HG03045 (cell line): Measurements from ENCODE around the gene ZNF622.

Experiments
- ATAC-seq: cut with Tn5 transposase; IDR thresholded peaks from one replicate; pipeline ENCODE4 v1.9.1; 2021; ENCODE audit warnings: mild to moderate bottlenecking, moderate library complexity; ENCODE audit not compliant: unreplicated experiment

The ZNF622 gene

GRCh38 chr5:16465544-16466432 lies at the start of gene ZNF622:
ZNF622 (minus strand) TSS chr5:16465800; CDS start chr5:16465665, 135 bp downstream.
- ATAC-seq: peak; percentile 84

GRCh38 chr5:16510098-16510497 lies 44.5 kb upstream of the ZNF622 start:
- no peak for ATAC-seq

GRCh38 chr5:16508730-16509531 lies 43.3 kb upstream of the ZNF622 start:
- no peak for ATAC-seq

- ATAC-seq: no peak
These were observed 42.1 kb upstream of the ZNF622 start for GRCh38 chr5:16507716-16508115.

- no peak for ATAC-seq
These were observed 40.3 kb upstream of the ZNF622 start for GRCh38 chr5:16505904-16506303.

GRCh38 chr5:16505140-16505891 lies 39.7 kb upstream of the ZNF622 start:
- no peak for ATAC-seq

- ATAC-seq: no peak
These were observed 39.0 kb upstream of the ZNF622 start for GRCh38 chr5:16504571-16504970.

- no peak for ATAC-seq
These were observed 37.3 kb upstream of the ZNF622 start for GRCh38 chr5:16502866-16503265.

- ATAC-seq: no peak
These were observed 34.4 kb upstream of the ZNF622 start for GRCh38 chr5:16500024-16500423.

- no peak for ATAC-seq
These were observed 31.9 kb upstream of the ZNF622 start for GRCh38 chr5:16497546-16497945.

- no peak for ATAC-seq
These were observed 27.7 kb upstream of the ZNF622 start for GRCh38 chr5:16493261-16493660.

- no peak for ATAC-seq
These were observed 27.0 kb upstream of the ZNF622 start for GRCh38 chr5:16492398-16493140.

GRCh38 chr5:16490911-16491310 lies 25.3 kb upstream of the ZNF622 start:
- ATAC-seq: no peak

- ATAC-seq: no peak
These were observed 23.8 kb upstream of the ZNF622 start for GRCh38 chr5:16489322-16489791.

GRCh38 chr5:16487456-16487855 lies 21.9 kb upstream of the ZNF622 start:
- ATAC-seq: no peak

- ATAC-seq: no peak
These were observed 21.1 kb upstream of the ZNF622 start for GRCh38 chr5:16486711-16487111.

GRCh38 chr5:16485656-16486055 lies 20.1 kb upstream of the ZNF622 start:
- no peak for ATAC-seq

- ATAC-seq: no peak
These were observed 18.5 kb upstream of the ZNF622 start for GRCh38 chr5:16484081-16484480.

GRCh38 chr5:16483361-16483760 lies 17.8 kb upstream of the ZNF622 start:
- no peak for ATAC-seq

GRCh38 chr5:16482891-16483290 lies 17.3 kb upstream of the ZNF622 start:
- ATAC-seq: no peak
